Measurements from ENCODE around the gene SUSD4.

DNA sequence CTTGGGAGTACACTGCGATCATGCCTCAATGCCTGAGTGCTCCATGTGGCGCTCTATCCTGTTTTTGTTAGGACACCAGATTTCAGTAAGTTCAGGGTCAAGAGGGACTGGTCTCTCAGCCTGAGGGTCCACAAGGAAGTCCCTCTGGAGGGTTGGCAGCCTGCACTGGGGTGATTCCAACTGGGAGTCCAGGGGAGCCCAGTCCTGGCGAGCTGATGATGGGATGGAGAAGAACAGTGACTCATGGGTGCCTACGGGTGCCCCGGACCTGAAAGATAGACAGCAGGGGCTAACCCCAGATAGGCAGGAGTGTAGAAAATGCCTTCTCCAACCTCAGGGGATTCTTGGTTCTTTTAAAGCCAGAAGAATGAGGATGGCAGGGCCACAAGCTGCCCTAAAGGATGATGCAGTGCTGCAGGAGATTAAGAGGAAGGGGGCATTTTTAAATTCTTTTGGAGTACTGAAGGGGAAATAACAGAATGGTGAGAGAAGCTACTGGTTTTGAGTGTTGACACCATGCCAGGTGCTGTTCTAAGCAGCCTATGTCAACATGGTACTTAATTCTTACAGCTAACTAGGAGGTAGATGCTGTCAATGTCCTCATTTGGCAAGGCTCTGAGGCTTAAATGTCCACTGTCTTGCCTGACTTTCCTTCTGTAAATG, 152.5 kb downstream of the SUSD4 start:
- TF ChIP-seq ZNF274 (IDR thresholded peaks at IDR 0.05; ENCODE audit: low read depth, low read length) = no peak
- no peak for TF ChIP-seq YY1 (IDR thresholded peaks at IDR 0.05; ENCODE audit: insufficient read depth, insufficient read length)
